OCI-LY3 (cell line): ENCODE results near the gene ASCC2.

Experiments
- CTCF ChIP-seq: fragments of 200-600, 300-600 bp; sonication (generic); IDR thresholded peaks from 2 replicates; pipeline ENCODE4 v1.5.1; 2014; ENCODE audit warnings: antibody characterized with exemption, low read length, low read depth
- EZH2phosphoT487 ChIP-seq: fragments of 200-600 bp; shearing (Covaris generic); IDR thresholded peaks from 2 replicates; pipeline ENCODE4 v1.6.1; 2018; ENCODE audit warnings: antibody characterized with exemption, mixed run types, low read depth

GRCh38 chr22:29753808-29754657 lies 84.0 kb downstream of the ASCC2 start:
- TF ChIP-seq CTCF (no peak), EZH2phosphoT487 (no peak)
